Stimulated activated CD4-positive, alpha-beta T cell treated with anti-CD3 and anti-CD28 coated beads, TNF-alpha, amount 100 ng/mL, for 1 hour (primary cell): ENCODE results near the gene GARIN5A.

Experiments used
- DNase-seq, 3 donors: peaks; one replicate each; pipeline ENCODE4 v3.0.0-alpha.2; 2020; ENCODE audit warnings: low read depth in 3 of 3, low spot score in 1 of 3

The GARIN5A gene

DNA sequence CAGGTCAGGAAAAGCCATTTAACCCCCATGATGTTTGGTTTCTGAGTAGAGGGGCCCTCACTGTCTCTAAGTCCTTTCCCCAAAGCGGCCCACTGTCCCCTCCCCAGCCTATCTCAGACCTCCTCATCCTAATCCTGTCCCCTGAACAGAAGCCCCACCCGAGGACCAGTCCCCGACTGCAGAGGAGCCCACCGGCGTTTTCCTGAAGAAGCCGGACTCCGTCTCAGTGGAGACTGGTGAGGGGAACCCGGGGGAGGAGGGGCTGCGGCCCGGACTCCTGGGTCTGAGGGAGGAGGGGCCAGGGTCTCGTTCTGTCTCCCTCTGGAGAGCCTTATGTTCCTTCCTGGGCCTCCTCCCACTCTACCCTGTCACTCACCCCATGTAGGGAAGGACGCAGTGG is 41.0 kb downstream of the GARIN5A start:
- no peak for DNase-seq

DNA sequence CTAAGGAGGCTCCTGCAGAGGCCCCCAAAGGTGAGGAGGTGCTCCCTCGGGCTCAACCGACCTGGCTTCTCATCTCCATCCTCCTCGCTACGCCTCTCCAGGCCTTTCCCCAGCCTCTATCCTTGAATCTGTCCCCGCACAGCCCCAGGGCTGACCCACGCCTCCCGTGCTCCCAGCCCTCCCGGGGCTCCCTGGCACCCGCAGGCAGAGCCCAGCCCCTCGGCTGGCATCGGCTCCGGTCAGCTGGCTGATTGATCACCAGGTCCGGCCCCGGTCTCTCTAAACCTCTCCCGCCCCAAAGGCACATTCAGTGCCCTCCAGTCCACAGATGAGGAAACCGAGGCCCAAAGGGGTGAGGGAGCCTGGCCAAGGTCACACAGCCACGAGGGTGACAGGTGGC is 41.4 kb downstream of the GARIN5A start:
- no peak for DNase-seq

DNA sequence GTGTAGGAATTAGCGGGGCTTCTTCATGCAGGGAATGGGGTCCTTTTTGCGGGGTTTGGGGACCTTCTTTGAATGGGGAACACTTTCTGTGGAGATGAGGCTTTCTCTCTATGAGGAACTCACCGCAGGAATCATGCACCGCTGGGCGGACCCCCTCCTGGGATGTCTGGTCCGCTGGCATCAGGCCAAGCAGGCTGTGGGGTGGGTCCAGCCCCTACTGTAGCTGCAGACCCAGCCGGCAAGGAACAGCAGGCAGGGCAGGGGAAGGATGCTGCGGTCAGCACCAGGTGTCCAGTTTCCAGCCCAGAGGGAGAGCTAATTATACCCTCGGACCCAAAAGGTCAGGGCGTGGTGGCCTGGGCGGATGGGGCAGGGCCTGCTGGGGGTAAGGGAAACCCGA is 42.1 kb downstream of the GARIN5A start:
- DNase-seq: no peak

DNA sequence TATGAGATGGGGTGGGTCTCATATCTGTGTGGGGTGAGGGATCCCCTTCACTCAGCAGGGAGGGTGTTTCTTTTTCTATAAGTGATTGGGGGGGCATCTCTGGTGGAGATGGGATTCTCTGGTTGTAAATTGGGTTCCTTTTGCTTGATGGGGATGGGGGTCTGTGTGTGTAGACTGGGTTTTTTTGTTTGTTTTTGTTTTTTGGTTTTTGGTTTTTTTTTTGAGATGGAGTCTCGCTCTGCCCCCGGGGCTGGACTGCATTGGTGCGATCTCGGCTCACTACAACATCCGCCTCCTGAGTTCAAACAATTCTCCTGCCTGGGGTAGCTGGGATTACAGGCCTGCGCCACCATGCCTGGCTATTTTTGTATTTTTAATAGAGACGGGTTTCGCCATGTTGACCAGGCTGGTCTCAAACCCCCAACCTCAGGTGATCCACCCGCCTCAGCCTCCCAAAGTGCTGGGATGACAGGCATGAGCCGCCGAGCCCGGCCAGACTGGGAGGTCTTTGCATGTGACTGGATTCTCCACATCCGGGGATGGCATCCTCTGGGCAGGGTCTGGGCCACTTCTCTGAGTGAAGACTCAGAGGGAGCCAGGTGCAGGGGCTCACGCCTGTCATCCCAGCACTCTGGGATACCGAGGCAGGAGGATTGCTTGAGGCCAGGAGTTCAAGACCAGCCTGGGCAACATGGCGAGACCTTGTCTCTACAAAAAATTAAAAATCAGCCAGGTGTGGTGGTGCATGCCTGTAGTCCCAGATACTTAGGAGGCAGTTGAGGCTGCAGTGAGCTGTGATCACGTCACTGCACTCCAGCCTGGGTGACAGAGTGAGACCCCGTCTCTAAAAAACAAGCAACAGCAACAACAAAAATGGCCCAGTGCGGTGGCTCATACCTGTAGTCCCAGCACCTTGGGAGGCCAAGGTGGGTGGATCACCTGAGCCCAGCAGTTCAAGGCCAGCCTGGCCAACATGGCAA is 43.2 kb downstream of the GARIN5A start:
- DNase-seq: no peak

DNA sequence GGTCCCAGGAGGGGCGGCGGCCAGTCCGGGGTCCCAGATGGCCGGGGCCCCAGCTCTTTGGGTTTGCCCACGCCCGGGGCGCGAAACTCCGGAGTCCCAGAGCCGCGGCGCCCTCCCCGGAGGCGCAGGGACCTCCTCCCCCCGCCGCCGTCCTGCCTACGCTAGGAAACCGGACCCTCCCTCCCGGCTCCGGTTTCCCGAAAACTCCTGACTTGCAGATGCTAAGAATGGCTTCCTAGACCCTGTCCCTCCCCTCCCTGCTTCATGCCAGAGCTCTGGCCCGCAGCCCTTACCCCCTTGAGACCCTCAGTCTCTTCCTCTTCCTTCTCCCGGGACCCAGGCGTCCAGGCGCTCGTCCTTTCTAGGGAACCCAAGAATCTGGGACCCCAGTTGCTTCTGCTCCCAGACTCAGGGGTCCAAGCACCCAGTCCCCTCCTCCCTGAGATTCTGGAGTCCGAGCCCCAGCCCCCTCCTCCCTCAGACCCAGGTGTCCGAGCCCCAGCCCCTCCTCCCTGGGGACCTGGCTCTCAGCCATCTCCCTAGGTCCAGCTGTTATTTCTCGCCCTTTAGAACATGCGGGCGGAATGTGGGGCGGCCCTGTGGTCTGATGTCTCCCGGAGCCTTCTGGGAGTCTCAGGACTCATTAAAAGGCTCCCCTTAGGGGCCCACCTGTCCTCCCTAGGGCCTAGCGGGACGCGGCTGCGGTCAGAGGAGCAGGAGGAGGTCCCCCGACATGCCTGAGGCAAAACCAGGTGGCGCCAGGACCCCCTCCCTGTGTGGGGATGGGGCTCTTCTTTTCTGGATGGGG is 44.2 kb downstream of the GARIN5A start, which contains the start of gene MYBPC2:
Gene MYBPC2 (plus strand): TSS at position 672 of the 808 bp plus-strand sequence. CDS start 62 bp downstream, at position 734.
- DNase-seq: no peak

DNA sequence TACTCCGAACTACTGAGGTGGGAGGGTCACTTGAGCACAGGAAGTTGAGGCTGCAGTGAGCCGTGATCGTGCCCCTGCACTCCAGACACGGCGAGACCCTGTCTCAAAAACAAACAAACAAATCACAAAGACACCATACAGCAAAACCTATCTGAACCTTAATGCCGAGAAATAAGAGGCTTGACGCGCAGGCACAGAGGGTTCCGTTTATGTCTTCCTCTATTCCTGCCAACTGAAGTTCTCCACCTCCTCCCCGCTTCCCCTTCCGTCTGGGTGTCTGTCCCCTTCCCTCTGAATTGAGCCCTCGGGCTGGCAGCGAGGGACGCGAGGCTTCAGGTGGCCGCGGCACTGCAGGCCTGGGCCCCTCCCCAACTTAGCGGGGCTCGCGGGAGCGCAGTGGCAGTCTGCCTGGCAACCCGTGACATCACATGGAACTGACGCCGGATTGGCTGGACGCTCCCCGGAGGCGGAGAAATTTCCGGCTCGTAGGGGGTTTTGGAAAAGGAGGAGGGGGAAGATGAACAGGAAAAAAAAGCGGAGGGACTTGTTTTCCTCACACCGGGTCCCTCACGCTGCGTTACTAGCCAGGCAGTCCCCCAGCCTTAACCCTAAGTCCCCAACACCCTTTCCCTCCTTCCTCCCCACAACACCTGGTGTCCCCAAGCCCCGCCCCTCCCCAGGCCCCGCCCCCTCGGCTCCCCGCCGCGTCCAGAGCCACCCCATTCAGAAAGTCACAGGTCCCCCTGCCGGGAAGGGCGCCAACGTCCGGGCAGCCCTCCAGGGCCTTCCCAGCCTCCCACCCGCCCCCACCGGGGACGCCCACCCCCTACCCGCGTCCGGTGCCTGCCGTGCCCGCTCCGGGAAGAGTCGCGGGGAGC is 45.1 kb downstream of the GARIN5A start:
- peak; percentile 68 to 91 (median 81) for DNase-seq

DNA sequence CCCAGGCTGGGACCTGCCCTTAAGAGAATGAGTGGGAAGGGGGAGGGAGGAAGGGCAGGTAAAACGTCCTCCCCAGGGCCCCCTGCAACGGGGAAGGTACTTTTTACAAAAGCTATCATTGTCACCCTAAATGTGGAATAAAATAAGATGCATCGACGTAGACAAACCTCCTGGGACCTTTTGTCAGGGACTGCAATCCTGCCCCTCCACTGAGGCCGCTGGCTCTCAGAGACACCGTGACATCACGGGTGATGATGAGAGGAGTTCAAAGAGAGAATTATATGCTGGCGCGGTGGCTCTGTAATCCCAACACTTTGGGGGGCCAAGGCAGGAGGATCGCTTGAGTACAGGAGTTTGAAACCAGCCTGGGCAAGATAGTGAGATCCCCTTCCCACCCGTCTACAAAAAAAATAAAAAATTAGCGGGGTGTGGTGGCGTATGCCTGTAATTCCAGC is 45.7 kb downstream of the GARIN5A start:
- DNase-seq: no peak

DNA sequence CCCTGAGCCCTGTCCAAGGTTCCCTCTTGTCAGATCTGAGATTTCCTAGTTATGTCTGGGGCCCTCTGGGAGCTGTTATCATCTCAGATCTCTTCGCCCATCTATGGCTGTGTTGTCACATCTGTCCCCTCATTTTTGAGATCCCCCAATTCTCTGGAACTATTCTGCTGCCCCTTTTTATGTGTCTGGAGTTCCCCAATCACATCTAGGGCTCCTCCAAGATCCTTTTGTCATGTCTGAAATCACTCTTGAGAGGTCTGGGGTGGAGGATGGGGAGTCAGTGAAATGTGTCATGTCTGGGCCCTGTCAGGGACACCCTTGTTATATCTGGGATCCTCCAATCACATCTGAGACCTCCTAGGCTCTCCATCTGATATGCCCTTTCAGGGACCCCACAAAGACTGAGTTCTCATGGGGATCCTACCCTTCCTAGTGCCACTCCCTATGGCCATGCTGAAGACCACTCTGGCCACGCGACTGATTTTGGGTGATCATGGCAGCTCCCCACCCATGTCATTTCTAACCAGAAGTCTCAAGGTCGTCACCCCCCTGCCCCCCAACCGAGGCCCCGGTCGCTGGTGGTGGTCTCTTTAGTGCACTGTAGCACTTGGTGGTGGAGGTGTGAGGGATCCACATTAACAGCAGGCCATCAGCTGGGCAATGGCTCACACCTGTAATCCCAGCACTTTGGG is 47.7 kb downstream of the GARIN5A start:
- no peak for DNase-seq

DNA sequence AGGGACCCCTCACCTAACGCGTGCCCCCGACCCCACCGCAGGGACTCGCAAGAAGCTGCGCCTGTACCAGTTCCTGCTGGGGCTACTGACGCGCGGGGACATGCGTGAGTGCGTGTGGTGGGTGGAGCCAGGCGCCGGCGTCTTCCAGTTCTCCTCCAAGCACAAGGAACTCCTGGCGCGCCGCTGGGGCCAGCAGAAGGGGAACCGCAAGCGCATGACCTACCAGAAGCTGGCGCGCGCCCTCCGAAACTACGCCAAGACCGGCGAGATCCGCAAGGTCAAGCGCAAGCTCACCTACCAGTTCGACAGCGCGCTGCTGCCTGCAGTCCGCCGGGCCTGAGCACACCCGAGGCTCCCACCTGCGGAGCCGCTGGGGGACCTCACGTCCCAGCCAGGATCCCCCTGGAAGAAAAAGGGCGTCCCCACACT is 48.6 kb downstream of the GARIN5A start:
- peak in 1 of 3 donors; percentile 25 for DNase-seq

DNA sequence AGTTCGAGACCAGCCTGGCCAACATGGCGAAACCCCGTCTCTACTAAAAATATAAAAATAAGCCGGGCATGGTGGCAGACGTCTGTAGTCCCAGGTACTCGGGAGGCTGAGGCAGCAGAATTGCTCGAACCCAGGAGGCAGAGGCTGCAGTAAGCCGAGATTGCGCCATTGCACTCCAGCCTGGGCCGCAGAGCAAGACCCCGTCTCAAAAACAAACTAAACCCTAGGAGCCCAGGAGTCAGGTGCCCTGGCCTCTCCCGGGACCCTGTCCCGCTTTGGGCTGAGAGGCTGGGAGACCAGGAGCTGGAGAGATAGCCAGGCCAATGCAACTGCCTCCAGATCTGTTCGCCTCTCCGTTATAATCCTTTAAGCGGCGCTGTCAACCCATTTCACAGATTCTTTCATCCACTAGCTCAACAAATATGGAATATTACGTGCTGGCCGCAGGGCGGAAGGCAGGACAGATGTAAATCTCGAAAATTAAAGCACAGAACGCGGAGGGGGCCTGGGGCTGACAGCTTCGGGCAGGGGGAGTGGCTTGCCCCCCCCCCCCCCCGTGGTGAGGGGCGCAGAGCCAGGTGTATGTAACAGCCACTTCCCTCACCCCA is 49.2 kb downstream of the GARIN5A start:
- DNase-seq: no peak

DNA sequence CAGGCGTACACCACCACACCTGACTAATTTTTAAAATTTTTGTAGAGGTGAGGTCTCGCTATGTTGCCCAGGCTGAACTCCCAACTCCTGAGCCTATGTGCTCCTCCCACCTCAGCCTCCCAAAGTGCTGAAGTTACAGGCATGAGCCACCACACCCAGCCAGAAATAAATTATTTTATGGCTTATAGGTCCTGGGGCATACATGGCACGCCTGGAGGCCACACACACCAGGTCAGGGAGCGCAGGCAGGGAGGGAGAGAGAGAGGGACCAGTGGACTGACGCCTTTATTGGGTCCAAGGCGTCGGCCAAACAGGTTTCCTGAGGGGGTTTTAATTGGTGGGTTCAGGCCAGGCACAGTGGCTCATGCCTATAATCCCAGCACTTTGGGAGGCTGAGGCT is 51.1 kb downstream of the GARIN5A start:
- DNase-seq: no peak

DNA sequence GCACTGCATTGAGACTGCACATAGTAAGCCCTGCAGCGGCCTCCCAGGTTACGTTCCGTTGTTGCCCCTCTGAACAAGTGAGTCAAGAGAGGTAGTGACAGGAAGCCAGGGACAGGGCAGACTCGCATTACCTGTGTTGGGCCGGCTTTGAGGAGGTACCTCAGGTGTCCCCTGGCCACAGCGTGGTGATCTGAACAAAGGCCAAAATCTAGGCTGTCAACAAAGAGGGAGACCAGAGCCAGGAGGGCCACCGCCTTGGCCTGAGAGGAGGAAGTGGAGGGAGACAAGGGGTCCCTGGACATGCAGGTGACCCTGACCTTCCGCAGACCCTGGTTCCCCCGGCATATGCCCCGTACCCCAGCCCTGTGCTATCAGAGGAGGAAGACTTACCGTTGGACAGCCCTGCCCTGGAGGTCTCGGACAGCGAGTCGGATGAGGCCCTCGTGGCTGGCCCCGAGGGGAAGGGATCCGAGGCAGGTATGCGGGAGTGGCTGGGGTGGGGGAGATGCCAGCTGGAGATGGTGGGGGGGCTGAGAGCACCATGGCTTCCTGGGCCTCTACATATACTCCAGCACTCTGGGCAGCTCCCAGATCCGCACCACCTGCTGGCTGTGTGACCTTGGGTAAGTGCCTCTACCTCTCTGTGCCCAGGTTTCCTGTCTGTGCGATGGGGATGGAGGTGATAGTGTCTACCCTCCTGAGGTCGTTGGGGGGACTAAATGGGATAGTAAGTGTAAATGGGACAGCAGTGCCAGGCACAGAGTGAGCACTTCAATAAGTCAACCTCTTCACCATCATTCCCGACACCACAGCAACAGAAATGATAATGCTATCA is 53.2 kb downstream of the GARIN5A start:
- DNase-seq: no peak

DNA sequence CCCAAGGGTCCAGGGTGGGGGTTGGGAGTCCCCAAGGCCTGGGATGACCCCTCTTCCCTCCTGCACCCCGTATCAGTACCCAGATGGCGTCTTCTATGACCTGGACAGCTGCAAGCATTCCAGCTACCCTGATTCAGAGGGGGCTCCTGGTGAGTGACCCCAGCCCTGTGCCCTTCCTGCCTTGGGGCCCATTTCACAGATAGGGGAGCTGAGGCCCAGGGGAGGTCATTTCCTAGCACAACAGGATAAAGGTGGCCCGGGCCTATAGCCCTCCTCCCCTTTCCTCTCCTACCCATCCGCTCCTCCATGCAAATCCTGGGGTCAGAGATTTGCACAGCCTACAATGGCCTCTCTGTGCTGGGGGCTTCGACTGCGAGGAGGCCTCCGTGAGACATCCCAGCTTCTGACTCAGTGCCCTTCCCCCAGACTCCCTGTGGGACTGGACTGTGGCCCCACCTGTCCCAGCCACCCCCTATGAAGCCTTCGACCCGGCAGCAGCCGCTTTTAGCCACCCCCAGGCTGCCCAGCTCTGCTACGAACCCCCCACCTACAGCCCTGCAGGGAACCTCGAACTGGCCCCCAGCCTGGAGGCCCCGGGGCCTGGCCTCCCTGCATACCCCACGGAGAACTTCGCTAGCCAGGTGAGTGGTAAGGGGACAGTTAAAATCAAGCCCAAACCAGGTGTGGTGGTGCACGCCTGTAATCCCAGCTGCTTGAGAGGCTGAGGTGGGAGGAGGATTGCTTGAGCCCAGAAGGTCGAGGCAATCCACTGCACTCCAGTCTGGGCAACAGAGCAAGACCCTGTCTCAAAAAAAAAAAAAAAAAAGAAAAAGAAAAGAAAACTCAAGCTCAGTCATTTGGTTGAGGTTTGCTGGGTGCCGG is 54.0 kb downstream of the GARIN5A start:
- DNase-seq: no peak

DNA sequence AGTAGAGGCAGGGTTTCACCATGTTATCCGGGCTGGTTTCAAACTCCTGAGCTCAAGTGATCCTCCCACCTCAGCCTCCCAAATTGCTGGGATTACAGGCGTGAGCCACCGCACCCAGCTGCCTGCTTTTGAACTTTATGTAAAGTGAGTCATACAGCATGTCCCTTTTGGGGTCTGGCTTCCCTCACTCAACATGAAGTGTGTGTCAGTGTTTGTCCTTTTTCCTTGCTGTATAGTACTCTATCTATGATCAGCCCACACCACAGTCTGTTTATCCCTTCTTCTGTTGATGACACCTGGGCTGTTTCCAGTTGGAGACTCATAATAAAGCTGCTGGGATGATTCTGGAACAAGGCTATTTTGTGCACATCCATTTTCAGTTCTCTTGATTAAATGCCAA is 55.8 kb downstream of the GARIN5A start:
- no peak for DNase-seq

DNA sequence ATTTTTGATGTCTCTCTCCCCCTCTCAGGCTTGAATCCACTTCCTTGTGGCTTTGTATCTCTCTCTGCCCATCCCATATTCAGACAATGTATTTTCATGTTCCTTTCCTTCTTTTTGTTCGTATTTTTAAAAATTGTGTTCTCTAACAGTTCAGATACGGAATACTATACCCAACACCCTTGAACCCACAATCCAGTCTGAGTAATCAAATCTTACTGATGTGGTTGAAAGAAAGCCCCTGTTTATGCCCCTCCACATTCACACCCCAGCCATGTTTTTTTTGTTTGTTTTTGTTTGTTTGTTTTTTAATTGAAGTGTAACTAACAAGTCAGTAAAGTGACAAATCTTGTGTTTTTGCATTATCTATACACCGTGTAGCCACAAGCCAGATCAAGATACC is 56.5 kb downstream of the GARIN5A start:
- no peak for DNase-seq

DNA sequence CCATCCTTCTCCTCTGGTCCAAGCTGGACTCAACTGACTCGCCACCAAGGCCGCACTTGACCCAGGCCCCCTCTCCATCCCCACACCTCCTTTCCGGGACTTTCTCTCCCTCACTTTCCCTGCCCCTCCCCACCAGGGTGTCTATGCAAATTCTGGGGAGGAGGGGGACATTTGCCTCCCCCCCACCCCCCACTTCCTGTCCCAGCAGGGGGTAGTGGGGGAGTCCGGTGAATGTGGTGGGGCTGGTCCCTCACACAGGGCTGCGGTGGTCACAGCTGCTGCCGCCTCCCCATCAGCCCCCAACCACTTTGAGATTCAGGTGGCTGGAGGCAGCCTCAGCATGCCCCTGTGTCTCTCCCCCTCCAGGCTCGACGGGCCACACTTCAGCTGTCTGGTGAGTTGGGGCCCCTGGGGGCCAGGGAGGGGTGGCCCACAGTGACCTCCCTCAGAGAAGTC is 57.0 kb downstream of the GARIN5A start:
- DNase-seq: no peak

DNA sequence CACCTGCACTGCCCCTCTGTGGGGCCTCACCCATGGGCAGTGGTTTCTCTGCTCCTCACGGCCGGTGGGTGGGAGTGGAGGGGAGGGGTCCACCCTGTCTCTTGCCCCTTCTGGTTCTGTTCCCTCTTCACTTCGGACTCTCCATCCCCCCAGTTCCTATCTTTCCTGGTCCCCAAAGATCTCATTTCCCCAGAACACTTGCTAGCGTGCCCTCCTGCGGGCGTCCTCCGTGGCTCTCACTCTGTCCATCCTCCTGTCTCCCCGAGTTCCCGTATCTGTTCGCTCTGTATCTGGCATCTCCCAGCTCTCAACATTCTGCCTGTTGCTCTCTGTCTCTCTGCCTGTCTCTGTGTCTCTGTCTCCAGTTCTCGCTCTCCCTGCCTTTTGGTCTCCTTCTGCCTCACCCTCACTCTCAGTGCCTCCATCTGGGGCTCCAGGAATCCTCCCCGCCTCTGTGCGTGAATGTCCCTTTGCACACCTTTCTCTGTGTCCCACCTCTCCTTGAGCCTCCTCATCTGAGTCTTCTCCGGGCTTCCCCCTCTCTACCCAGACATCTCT is 57.5 kb downstream of the GARIN5A start:
- no peak for DNase-seq
